ENCODE measurements around the gene RSAD2.

The RSAD2 gene

DNA sequence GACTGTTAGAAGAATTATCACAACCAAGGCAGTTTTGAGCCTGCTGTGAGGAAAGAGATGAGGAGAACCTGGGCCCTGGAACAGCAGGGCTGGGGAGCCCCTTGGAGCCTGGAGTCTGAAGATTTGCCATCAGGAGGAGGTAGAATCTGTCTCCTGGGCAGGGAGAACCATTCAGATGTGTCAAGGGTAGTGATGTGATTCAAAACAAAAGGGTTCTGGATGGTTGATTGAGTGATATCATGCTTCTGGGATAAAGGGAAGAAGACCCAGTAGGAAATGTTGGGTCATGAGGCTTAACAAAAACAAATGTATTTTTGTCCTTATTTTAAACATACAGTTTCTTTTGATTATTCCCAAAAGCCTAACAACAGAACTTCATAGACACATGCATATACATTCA, 68.2 kb downstream of the RSAD2 start:
- H3K4me3 ChIP-seq (ENCODE audit: low read length) = no peak overlapping the region; the same call in 1 of the 2 replicates
- TF ChIP-seq ZNF274 (IDR thresholded peaks at IDR 0.05; ENCODE audit: low read depth, low read length) = no peak

DNA sequence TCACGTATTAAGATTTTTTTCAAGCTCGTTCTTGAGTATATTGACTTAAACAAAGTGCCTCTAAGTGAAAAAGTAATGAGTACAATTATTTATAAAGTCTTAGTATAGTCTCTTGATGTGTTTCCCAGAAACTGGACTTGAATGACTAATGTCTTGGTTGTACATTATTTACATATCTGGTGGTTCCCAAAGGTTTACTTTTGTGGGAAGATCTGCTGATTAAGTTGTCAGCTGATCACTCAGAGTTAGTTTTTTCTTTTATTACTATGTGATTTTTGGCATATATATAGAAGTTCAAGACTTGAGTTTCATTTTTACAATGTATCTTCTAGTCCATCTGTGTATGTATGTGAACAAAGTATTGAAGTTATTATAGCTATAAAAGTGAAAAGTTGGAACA, 69.1 kb downstream of the RSAD2 start:
- no peak for TF ChIP-seq ZNF274 (IDR thresholded peaks at IDR 0.05; ENCODE audit: low read depth, low read length)
- no peak overlapping the region for H3K4me3 ChIP-seq (ENCODE audit: low read length)
